Ovary (tissue), 3 donors: ENCODE measurements around the gene DIS3L2.

Source experiments
- CTCF ChIP-seq, 3 donors: fragments of 450-650 bp in 2 of 3; fragments of 200-600 bp in 1 of 3; IDR thresholded peaks; one replicate each; pipeline versions ENCODE4 v1.5.1 to v1.8.0; 2016 to 2022; ENCODE audit warnings: antibody characterized with exemption in 3 of 3, mild to moderate bottlenecking in 1 of 3
- EP300 ChIP-seq: sonication (generic); formaldehyde crosslinking; IDR thresholded peaks from one replicate; pipeline ENCODE4 v1.6.1; 2017; ENCODE audit warnings: antibody characterized with exemption
- POLR2A ChIP-seq: fragments of 450-650 bp; IDR thresholded peaks from one replicate; pipeline ENCODE4 v1.6.1; 2017; ENCODE audit warnings: antibody characterized with exemption, mild to moderate bottlenecking, moderate library complexity
- donor health status: DM: no; HTN: no; CAD: no.

GRCh38 chr2:232013701-232014353 is 52.3 kb downstream of the DIS3L2 start:
- TF ChIP-seq CTCF (IDR thresholded peaks at IDR 0.05) (no peak), POLR2A (no peak), EP300 (no peak)
